NOMO-1 treated with dmso at 0.1 percent for 144 hours (cell line): ENCODE measurements around the gene FXYD3.
"Not testable (repeated sequence)": the region's sequence is repeated elsewhere in the genome, so short reads cannot be mapped to it uniquely, and the experiment has no call there.

ENCODE experiments used
- DNase-seq: peaks from one replicate; lab custom pipeline; 2025; ENCODE audit not compliant: unreplicated experiment; lab: John Stamatoyannopoulos, UW

The FXYD3 gene

DNA sequence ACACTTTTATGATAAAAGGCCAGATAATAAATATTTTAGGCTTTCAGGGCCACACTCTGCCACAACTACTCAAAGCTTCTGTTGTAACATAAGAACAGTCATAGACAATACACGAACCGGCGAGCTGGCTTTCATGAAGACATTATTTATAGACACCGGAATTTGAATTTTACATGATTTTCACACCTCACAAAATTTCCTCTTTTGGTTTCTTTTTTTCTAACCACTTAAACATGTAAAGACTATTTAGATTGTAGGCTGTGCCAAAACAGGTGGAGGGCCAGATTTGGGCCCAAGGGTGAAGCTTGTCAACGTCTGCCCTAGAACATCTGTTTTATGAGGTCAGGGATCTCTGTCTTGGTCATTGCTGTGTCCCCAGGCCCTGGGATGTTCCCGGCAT is 29.7 kb upstream of the FXYD3 start:
- DNase-seq = no peak

DNA sequence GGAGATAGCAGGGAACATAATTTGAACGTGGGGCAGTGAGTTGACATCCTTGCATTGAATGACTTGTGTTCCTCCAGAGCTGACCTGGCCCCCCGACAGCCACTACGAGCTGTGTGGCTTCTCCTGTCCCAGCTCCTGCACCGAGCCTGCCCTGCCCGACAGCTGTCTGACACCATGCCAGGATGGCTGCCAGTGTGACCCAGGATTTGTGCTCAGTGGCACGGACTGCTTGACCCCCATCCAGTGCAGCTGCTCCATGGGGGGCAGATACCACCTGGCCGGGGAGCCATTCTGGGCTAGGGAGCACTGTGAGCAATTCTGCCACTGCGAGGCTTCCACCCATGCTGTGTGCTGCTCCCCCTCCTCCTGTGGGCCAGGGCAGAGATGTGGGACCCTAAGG is 29.2 kb upstream of the FXYD3 start:
- DNase-seq = no peak

DNA sequence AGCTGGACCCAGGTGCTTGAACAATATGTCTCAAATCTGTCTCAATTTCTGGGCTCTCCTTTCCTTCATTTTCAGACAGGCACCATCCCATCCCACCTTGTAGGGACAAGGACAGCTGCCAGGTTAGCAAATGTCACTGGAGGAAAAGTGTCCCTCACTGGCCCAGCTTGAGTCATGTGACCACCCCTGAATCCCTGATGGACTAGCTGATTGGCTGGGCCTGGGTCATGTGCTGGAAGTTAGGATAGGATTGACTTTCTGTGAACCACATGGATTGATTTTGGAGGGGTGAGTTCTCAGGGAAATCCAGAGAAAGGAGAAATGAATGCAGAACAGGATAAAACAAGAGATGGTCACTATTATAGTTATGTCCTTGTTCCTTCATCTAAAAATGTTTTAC is 28.2 kb upstream of the FXYD3 start:
- no peak for DNase-seq

DNA sequence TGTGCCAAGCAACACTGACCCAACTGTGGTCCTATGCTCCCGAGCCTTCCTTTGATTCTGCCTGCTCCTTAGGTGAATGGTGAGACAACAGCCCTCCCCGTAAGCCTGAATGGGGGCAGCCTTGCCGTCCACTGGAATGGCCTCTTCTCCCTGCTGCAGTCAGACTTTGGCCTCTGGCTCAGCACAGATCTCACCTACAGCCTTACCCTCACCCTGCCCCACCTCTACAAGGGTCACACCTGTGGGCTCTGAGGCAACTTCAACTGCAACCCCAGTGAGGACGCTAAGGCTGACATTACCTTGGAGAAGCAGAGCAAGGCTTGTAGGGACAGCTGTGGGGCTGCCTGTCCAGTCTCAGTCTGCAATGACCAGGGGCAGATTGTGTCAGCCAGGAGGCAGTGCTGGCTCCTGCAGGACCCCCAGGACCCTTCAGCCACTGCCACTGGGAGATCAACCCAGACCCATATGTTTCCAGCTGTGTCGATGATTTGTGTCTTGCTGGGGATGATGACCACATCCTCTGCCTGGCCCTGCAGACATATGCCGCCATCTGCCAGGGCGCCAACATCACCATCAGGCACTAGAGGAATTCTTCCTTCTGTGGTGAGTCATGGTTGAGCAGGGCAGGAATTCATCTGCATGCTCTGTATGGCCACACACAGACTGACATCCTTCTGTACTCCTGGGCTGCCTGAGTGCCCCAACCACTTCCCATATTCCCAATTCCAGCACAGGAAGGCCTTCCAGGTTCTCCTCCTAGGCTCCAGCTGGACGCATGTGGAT is 27.3 kb upstream of the FXYD3 start:
- DNase-seq = no peak

DNA sequence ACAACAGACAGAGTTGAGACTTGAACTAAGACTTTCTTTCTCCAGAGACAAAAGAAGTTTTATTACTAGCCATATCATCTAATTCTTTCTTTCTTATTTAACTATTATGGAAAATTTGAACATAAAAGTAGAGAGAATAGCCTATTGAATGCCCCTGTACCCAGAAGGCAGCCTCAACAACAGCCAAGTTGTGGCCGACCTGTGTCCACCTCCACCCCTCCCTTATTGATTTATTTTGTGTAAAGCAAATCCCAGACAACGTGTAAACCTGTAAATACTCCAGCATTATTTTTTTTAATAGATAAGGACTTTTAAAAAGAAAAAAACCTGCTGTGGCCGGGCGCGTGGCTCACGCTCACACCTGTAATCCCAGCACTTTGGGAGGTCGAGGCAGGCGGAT is 26.1 kb upstream of the FXYD3 start:
- DNase-seq = no peak

DNA sequence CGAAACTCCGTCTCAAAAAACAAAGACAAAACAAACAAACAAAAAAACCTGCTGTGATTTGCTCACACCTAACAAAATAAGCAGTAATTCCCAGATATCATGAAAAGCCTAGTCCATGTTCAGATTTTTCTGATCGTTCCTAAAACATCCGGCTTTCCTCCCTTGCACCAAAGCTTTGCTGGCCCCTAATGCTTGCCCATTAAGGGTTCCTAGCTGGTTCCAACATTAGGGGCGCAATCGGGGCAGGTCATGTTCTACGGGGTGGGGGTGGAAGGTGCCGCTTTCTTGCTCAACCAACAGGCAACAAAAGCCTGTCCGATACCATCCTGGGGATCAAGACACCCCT is 25.5 kb upstream of the FXYD3 start:
- DNase-seq = no peak

DNA sequence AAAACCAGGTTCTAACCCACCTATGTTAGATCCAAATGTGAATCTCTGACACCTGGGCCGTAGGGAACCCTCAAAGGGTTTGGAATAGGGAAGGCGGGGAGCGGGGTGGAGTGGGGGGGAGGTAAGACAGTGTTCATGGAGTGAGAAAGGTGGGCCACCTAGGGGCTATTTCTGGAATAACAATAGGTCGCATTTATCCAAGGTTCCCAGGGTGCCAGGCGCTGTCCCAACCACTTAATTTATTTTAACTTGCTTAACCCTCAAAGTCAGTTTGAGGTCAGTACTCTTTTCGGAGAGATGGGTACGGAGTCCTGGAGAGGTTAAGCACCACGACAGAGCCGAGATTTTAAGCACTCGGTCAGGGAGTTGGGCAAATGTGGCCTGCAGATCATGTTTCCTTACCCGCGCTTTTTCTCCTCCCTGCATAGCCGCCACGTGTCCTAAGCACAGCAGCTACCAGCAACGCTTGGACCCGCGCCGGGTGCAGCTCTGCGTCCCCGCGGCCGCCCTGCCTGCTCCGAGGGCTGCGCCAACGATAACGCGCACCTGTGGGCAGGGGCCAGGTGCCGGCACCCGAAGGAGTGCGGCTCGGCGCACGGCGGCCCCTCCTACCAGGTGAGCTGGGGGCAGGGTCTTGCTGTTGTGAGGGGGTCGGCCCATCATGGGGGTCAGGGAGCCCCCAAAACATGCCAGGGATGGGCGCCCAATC is 25.0 kb upstream of the FXYD3 start:
- DNase-seq = no peak

DNA sequence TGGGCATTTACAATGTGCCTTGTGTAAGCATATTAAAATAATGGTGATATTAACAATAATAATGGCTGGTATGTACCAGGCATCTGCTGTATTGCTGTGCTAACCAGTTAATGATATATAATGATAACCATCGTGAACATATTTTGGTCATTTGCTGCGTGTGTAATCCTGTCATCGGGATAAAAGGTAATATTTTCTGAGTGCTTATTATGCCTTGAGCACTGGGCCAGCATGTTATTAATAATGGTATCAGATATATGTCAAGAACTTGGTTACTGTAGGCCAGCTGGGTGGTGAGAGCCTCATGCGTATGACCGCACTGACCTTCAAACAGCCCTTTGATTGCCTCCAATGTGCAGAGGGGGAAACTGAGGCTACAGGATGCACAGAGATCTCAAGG is 22.2 kb upstream of the FXYD3 start:
- no peak for DNase-seq

DNA sequence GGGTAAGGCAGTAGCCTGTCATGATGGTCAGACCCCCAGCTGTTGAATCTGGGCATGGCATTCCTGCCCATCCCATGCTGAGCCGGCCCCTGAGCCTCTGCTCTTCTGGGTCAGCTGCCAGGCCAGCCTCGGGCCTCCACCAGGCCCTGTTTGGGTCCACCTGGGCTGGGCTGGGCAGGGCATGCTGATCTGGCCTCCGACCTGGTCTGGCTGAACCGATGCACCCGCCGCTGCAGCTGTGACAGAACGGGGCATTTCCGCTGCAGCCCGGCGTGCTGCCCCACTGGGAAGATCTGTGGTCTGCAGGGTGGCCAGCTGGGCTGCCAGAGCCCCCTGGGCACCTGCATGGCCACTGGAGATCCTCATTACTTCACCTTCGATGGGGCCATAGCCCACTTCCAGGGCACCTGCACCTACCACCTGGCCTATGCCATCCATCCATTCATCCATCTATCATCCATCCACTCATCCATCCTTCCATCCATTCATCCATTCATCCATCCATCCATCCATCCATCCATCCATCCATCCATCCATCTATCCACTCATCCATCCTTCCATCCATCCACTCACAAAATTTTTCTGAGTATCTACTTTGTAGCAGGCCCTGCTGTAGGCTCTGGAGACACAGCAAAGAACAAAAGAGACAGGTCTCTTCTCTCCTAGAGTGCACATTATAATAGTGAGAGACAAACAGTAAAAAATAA is 21.5 kb upstream of the FXYD3 start:
- no peak for DNase-seq

DNA sequence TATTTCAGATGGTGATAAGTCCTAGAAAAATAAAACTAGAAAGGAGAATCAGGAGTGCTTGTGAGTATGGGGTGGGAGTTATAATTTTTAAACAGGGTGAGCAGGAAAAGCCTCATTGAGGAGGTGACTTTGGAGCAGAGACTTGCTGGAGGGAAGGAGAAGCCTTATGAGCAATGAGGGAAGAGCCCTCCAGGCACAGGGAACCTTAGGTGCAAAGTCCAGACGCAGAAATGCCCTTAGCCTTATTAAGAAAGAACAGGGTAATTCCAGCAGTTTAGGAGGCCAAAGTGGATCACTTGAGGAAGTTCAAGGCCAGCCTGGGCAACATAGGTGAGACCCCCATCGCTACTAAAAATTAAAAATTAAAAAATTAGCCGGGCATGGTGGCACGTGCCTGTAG is 21.0 kb upstream of the FXYD3 start:
- no peak for DNase-seq

DNA sequence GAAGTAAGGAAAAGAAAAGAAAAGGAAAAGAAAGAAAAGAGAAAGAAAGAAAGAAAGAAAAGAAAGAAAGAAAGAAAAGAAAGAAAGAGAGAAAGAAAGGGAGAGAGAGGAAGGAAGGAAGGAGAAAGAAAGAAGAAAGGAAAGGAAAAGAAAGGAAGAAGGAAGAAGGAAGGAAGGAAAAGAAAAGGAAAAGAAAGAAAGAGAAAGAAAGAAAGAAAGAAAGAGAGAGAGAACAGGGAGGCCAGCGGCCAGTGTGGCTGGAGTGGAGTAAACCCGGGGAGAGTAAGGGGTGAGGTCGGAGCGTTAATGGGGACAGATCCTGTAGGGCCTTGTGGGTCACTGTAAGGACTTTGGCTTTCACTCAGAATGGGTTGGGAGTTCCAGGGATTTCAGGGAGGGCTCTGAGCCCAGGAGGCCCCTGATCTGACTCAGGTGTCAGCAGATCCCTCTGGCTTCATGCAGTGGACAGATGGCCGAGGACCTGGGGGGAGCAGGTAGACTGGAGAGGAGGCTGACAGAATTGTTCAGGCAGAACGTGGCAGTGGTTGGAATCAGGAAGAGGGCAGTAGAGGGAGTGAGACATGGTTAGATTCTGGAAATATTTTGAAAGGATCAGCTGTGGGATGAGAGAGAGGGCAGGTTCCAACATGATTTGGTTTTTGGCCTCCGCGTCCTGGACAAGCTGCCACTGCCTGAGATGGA is 19.8 kb upstream of the FXYD3 start:
- no peak for DNase-seq

DNA sequence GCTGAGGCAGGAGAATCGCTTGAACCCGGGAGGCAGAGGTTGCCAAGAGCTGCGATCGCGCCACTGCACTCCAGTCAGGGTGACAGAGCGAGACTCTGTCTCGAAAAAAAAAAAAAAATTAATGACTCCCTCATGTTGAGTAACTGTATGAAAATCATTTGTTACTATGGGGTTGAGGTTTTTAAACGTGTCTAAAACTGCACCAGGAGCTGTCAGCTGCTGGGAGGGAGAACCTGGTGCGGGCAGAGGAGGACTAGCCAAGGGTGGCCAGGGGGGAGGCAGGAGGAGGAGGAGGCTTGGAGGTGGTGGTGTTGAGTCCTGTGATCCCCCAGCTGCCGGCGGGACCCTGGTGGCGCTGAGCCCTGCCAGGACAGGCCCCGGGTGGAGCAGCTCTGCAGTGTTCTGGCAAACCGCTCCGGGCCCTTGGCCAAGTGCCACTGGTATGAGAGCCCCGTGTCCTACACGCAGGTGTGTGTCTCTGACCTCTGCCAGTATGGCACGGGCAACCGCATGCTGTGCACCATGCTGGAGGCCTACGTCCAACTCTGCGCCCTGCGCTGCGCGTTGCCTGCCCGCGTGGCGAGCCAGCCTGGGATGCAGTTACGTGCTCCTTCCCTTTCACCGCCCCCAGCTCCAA is 17.1 kb upstream of the FXYD3 start:
- DNase-seq = no peak

DNA sequence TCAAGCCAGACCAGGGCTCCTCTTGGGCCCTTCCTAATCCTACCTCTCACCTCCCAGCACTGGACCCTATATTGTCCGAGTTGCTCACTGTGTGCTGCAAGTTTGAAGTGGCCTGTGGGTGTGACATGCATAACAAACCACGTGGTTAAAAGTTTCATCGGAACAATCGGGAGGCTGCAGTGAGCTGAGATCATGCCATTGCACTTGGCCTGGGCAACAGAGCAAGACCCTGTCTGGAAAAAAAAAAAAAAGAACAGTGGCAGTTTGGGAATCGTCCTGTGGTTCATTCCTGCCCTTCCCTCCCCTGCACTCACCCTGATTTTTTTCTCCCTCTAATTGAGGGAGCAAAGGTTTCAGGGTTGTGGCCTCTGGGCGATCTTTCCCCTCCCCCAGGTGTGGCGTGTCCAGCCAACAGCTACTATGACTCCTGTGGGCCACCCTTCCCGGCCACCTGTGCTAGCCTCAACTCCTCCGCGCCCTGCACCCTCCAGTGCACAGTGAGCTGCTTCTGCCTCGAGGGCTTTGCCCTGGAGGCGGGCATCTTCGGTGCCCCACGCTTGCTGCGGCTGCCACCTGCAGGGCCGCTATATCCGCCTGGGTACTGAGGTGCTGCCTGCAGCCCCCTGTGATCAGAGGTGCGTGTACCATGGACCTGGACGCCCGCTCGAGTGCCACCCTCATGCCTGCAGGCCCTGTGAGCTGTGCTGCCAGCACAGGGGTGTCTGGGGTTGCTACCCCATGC is 16.3 kb upstream of the FXYD3 start:
- no peak for DNase-seq

DNA sequence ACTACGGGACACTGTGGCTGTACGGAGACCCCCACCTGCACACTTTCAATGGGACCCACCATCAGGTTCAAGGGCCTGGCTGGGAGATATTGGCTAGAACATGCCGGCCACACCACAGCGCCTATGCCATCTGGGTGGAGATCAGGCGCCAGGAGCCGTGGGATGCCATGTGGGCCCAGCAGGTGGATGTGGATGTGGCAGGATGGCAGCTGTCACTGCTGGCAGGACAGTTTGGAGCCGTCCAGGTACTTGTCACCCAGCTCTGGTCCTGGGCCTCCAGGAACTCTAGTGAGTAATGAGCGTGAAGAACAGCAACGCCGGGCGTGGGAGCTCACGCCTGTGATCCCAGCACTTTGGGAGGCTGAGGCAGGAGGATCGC is 15.7 kb upstream of the FXYD3 start:
- no peak for DNase-seq

DNA sequence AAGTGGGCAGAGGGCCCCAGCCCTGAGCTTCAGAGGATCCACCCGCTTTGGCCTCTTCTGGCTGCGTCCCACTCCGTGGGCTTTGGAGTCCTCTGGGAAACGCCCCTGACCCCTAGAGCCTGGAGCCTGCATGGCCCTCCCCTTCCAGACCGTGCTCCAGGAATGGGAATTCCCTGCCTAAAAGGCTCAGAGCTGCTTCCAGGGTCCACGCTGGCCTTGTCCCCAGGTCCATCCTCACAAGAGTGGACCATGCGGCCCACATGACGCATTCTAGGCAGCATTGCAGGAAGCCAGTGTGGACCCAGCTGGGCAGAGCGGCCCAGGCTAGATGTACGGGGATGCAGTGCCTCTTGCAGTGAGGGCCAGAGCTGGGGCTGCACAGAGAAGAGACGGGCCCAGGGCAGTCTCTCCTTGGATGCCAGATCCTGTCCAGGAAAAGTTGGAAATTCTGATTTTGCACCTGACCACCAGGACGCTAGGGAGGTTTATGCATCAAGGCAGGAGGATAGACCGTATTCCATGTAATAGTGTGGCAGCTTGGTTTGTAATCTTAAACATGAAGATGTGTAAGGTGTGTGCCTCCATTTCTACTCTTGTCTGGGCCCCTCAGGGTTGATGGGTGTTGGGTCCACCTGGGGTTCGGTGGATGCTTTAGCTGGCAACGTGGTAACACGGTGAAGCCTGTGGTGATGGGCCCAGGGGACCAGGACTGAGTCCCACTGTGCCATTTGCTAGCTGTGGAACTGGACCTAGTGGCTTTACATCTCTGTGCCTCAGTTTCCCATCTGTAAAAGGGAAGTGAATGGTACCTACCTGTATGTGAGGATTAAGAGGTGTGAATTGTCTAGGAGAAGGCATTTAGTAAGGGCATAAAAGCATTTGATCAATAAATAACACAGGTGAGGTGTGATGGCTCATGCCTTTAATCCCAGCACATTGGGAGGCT is 14.8 kb upstream of the FXYD3 start:
- no peak for DNase-seq

DNA sequence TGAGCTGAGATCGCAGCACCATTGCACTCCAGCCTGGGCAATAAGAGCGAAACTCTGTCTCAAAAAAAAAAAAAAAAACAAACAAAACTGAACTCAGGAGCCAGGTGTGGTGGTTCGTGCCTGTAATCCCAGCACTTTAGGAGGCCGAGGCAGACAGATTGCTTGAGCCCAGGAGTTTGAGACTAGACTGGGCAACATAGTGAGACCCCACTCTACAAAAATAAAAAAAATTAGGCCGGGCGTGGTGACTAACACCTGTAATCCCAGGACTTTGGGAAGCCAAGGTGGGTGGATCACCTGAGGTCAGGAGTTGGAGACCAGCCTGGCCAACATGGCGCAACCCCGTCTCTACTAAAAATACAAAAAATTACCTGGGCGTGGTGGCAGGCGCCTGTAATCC is 13.7 kb upstream of the FXYD3 start:
- DNase-seq = not testable (repeated sequence)

DNA sequence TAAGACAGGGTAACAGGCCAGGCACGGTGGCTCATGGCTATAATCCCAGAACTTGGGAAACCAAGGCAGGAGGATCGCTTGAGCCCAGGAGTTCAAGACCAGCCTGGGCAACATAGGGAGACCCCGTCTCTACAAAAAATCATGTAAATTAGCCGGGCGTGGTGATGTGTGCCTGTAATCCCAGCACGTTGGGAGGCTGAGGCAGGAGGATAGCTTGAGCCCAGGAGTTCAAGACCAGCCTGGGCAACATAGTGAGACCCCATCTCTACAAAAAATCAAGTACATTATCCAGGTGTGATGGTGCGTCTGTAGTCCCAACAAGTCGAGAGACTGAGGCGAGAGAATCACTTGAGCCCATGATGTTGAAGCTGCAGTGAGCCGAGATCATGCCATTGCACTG is 12.0 kb upstream of the FXYD3 start:
- not testable (repeated sequence) for DNase-seq

DNA sequence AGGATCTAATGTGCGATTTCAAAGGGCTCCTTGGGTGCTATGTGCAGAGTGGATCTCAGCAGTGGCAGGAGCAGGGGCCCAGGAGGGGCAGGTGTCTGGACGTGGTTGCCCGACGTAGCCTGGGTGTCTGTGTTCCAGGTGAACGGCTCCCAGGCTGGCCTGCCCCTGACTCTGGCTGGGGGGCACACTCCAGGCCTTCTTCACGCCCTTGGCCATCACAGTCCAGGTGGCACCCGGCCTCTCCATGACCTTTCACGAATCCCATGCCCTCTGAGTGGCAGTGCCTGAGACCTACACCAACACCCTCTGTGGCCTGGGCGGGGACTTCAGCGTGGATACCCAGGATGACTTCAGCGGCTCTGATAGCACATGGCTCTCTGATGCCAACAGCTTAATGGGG is 11.3 kb upstream of the FXYD3 start:
- no peak for DNase-seq

DNA sequence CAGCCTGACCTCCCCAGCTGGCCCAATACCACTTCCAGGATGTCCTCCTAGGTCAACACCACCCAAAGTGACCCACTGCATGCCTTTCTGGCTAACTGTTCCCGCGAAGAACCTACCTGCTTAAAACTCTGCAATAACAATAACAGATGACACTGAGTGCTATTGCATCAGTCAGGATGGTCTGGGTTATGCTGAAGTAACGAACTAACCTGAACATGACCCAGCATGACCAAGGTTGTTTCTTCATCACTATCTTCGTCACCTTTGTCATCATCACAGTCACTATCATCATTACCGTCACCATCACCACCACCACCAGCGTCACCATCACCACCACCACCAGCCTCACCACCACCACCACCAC is 10.6 kb upstream of the FXYD3 start:
- no peak for DNase-seq
